ENCODE data around the gene SUMO2.
A peak's percentile ranks its signal among the peaks of the same experiment; 100 is the strongest.

The SUMO2 gene

GRCh38 chr17:75199886-75200618, 17.3 kb upstream of the SUMO2 start:
- H3K4me3 ChIP-seq (ENCODE audit: low read depth, low read length) = no peak overlapping the region
- no peak for TF ChIP-seq CTCF (IDR thresholded peaks at IDR 0.05; ENCODE audit: low read depth, low read length)

- no peak overlapping the region for H3K4me3 ChIP-seq (ENCODE audit: low read depth, low read length)
- TF ChIP-seq CTCF (IDR thresholded peaks at IDR 0.05; ENCODE audit: low read depth, low read length) = no peak
Measured at GRCh38 chr17:75194879-75195278, 12.1 kb upstream of the SUMO2 start.

- no peak overlapping the region for H3K4me3 ChIP-seq (ENCODE audit: low read depth, low read length)
- no peak for TF ChIP-seq CTCF (IDR thresholded peaks at IDR 0.05; ENCODE audit: low read depth, low read length)
Measured at GRCh38 chr17:75191584-75191983, 8.8 kb upstream of the SUMO2 start.

GRCh38 chr17:75188614-75189013, 5.9 kb upstream of the SUMO2 start:
- no peak for TF ChIP-seq CTCF (IDR thresholded peaks at IDR 0.05; ENCODE audit: low read depth, low read length)

GRCh38 chr17:75183999-75184884, 1.5 kb upstream of the SUMO2 start:
- no peak for TF ChIP-seq CTCF (IDR thresholded peaks at IDR 0.05; ENCODE audit: low read depth, low read length)
- H3K4me3 ChIP-seq (ENCODE audit: low read depth, low read length) = no peak overlapping the region

More at GRCh38 chr17:75188614-75189013, 5.9 kb upstream of the SUMO2 start:
- no peak overlapping the region for H3K4me3 ChIP-seq (ENCODE audit: low read depth, low read length)

- H3K4me3 ChIP-seq (ENCODE audit: low read depth, low read length) = peak overlapping the region; percentile 98
- TF ChIP-seq CTCF (IDR thresholded peaks at IDR 0.05; ENCODE audit: low read depth, low read length) = no peak
Measured at GRCh38 chr17:75182319-75182568, 515 bp downstream of the SUMO2 start.
